PC-3 (cell line): ENCODE measurements around the gene DGKD.

ENCODE experiments used
- EZH2phosphoT487 ChIP-seq: fragments of 300-600 bp; sonication (generic); IDR thresholded peaks from 2 replicates; pipeline ENCODE4 v1.6.1; 2018; ENCODE audit warnings: mild to moderate bottlenecking, antibody characterized with exemption, low read length, borderline replicate concordance
- TF ChIP-seq, protein P1 (sequence below): fragments of 300-600 bp; sonication (generic); conservative IDR thresholded peaks from 2 replicates; pipeline ENCODE4 v1.5.1; 2017; ENCODE audit warnings: antibody characterized with exemption, low read depth, mild to moderate bottlenecking, low read length

GRCh38 chr2:233363744-233364235 is 9.5 kb downstream of the DGKD start:
- TF ChIP-seq, protein P1, sequence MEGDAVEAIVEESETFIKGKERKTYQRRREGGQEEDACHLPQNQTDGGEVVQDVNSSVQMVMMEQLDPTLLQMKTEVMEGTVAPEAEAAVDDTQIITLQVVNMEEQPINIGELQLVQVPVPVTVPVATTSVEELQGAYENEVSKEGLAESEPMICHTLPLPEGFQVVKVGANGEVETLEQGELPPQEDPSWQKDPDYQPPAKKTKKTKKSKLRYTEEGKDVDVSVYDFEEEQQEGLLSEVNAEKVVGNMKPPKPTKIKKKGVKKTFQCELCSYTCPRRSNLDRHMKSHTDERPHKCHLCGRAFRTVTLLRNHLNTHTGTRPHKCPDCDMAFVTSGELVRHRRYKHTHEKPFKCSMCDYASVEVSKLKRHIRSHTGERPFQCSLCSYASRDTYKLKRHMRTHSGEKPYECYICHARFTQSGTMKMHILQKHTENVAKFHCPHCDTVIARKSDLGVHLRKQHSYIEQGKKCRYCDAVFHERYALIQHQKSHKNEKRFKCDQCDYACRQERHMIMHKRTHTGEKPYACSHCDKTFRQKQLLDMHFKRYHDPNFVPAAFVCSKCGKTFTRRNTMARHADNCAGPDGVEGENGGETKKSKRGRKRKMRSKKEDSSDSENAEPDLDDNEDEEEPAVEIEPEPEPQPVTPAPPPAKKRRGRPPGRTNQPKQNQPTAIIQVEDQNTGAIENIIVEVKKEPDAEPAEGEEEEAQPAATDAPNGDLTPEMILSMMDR = no peak
- TF ChIP-seq EZH2phosphoT487 = no peak
